Measurements from ENCODE around the gene TET3.

TET3 gene

GRCh38 chr2:74001121-74001520 lies 16.4 kb downstream of the TET3 start:
- H3K4me3 ChIP-seq (ENCODE audit: low read depth, low read length): no peak overlapping the region
- peak; percentile 46 for DNase-seq (ENCODE audit: low read depth)
- TF ChIP-seq MYC (IDR thresholded peaks at IDR 0.05; ENCODE audit: low read depth, low read length): no peak
- TF ChIP-seq CTCF (IDR thresholded peaks at IDR 0.05; ENCODE audit: low read depth, low read length): no peak
- TF ChIP-seq MAX (IDR thresholded peaks at IDR 0.05; ENCODE audit: low read depth, low read length): no peak
- no peak for TF ChIP-seq POLR2A (IDR thresholded peaks at IDR 0.05; ENCODE audit: extremely low read depth, insufficient read length)

- no peak overlapping the region for H3K4me3 ChIP-seq (ENCODE audit: low read depth, low read length)
- TF ChIP-seq MAX (IDR thresholded peaks at IDR 0.05; ENCODE audit: low read depth, low read length): no peak
- TF ChIP-seq MYC (IDR thresholded peaks at IDR 0.05; ENCODE audit: low read depth, low read length): no peak
- no peak for TF ChIP-seq POLR2A (IDR thresholded peaks at IDR 0.05; ENCODE audit: extremely low read depth, insufficient read length)
- no peak for TF ChIP-seq CTCF (IDR thresholded peaks at IDR 0.05; ENCODE audit: low read depth, low read length)
- DNase-seq (ENCODE audit: low read depth): no peak
Observed at GRCh38 chr2:74001781-74002504, 17.2 kb downstream of the TET3 start.

GRCh38 chr2:74002505-74003421 lies 18.1 kb downstream of the TET3 start:
- no peak for TF ChIP-seq POLR2A (IDR thresholded peaks at IDR 0.05; ENCODE audit: extremely low read depth, insufficient read length)
- TF ChIP-seq CTCF (IDR thresholded peaks at IDR 0.05; ENCODE audit: low read depth, low read length): no peak
- TF ChIP-seq MAX (IDR thresholded peaks at IDR 0.05; ENCODE audit: low read depth, low read length): no peak
- TF ChIP-seq MYC (IDR thresholded peaks at IDR 0.05; ENCODE audit: low read depth, low read length): no peak
- DNase-seq (ENCODE audit: low read depth): peak; percentile 88
- H3K4me3 ChIP-seq (ENCODE audit: low read depth, low read length): no peak overlapping the region

GRCh38 chr2:74003494-74004211 lies 18.9 kb downstream of the TET3 start:
- no peak for DNase-seq (ENCODE audit: low read depth)
- TF ChIP-seq MYC (IDR thresholded peaks at IDR 0.05; ENCODE audit: low read depth, low read length): no peak
- no peak for TF ChIP-seq POLR2A (IDR thresholded peaks at IDR 0.05; ENCODE audit: extremely low read depth, insufficient read length)
- no peak for TF ChIP-seq CTCF (IDR thresholded peaks at IDR 0.05; ENCODE audit: low read depth, low read length)
- TF ChIP-seq MAX (IDR thresholded peaks at IDR 0.05; ENCODE audit: low read depth, low read length): no peak
- H3K4me3 ChIP-seq (ENCODE audit: low read depth, low read length): no peak overlapping the region

Data from NB4 (cell line).